HCT116 (cell line): ENCODE results near the gene SUN3. TPM values are rescaled to one million over a fixed set of nuclear protein-coding genes. Genes with fewer than 3 reads are reported as not detected.

Experiments
- ATAC-seq: fragments of 200-7000 bp; cut with Tn5 transposase; 2 replicates; pipeline ENCODE4 v1.9.1; 2020; ENCODE audit warnings: mild to moderate bottlenecking, moderate library complexity
- BruUV-seq: library from RNA; stranded (reverse); fragments of 400-500 nt; replicated peaks from 2 replicates; lab custom pipeline; 2021; lab: Mats Ljungman, UMichigan
- CTCF ChIA-PET: fragments of 300-600 bp; sonication (Branson Sonifier 250); formaldehyde crosslinking; loops from one replicate; lab custom pipeline; 2021; ENCODE audit warnings: antibody characterized with exemption; lab: Charles Lee
- POLR2A ChIA-PET: fragments of 300-600, 350-600 bp; sonication (Branson Sonifier 250); formaldehyde crosslinking; loops from one replicate; lab custom pipeline; 2021; ENCODE audit warnings: antibody characterized with exemption; lab: Charles Lee
- RAD21 ChIA-PET, 2 experiments: fragments of 300-600 bp; sonication (Branson Sonifier 250); formaldehyde crosslinking; loops; one replicate each; lab custom pipeline; 2023; ENCODE audit warnings: low total read pairs in 2 of 2; ENCODE audit not compliant: uncharacterized antibody in 2 of 2, unreplicated experiment in 2 of 2, low non-redundant PET in 1 of 2; lab: Charles Lee
- DNase-seq: peaks from one replicate; pipeline ENCODE4 v3.0.0-alpha.2; 2010; ENCODE audit warnings: low read depth, low spot score
- H2AFZ ChIP-seq: fragments of 200-600 bp; shearing (Covaris generic), sonication (generic); 2 replicates; pipeline ENCODE4 v1.6.1; 2017; ENCODE audit warnings: low read depth, mixed run types, mixed read lengths, antibody characterized with exemption, low read length; ENCODE audit not compliant: poor library complexity, severe bottlenecking
- H3K27ac ChIP-seq: 2 replicates; pipeline ENCODE4 v1.5.1; 2012; ENCODE audit warnings: low read depth, low read length
- H3K27me3 ChIP-seq: fragments of 200-600 bp; sonication (generic); 2 replicates; pipeline ENCODE4 v1.6.1; 2016; ENCODE audit warnings: mixed run types, low read length, mixed read lengths; ENCODE audit not compliant: insufficient read depth
- H3K36me3 ChIP-seq, 2 experiments: fragments of 200-500 bp in 1 of 2; fragments of 200-600 bp in 1 of 2; sonication (Bioruptor generic) in 1 of 2; sonication (generic) in 1 of 2; 2 replicates each; pipeline versions ENCODE4 v1.5.1 to v1.6.1; 2014 to 2016; ENCODE audit warnings: low read length in 2 of 2, inconsistent platforms in 1 of 2, mixed read lengths in 1 of 2, mixed run types in 1 of 2; ENCODE audit not compliant: insufficient read depth in 2 of 2, control insufficient read depth in 1 of 2
- H3K4me1 ChIP-seq, 2 experiments: fragments of 200-600 bp in 1 of 2; sonication (generic) in 1 of 2; 2 replicates each; pipeline versions ENCODE4 v1.5.1 to v1.6.1; 2012 to 2017; ENCODE audit warnings: low read length in 2 of 2, inconsistent platforms in 1 of 2, mild to moderate bottlenecking in 1 of 2, mixed read lengths in 1 of 2, mixed run types in 1 of 2, moderate library complexity in 1 of 2; ENCODE audit not compliant: insufficient read depth in 2 of 2, control insufficient read depth in 1 of 2
- H3K4me2 ChIP-seq: fragments of 200-600 bp; sonication (generic); 2 replicates; pipeline ENCODE4 v1.6.1; 2017; ENCODE audit warnings: mixed run types, low read length, mixed read lengths
- H3K4me3 ChIP-seq, 2 experiments: fragments of 200-600 bp in 1 of 2; sonication (generic) in 1 of 2; replicated peaks in 1 of 2; 2 replicates each; pipeline ENCODE4 v1.5.1; 2011 to 2016; ENCODE audit warnings: low read length in 2 of 2, control low read depth in 1 of 2, low read depth in 1 of 2, mild to moderate bottlenecking in 1 of 2, mixed read lengths in 1 of 2, mixed run types in 1 of 2
- H3K79me2 ChIP-seq: fragments of 200-600 bp; sonication (generic); 2 replicates; pipeline ENCODE4 v1.6.1; 2017; ENCODE audit warnings: mild to moderate bottlenecking, mixed run types, low read length, moderate library complexity, mixed read lengths; ENCODE audit not compliant: insufficient read depth
- H3K9ac ChIP-seq: fragments of 200-600 bp; sonication (generic); 2 replicates; pipeline ENCODE4 v1.6.1; 2016; ENCODE audit warnings: low read length, mixed read lengths
- H3K9me2 ChIP-seq: fragments of 200-600 bp; sonication (generic), shearing (Covaris generic); 2 replicates; pipeline ENCODE4 v1.6.1; 2017; ENCODE audit warnings: mixed run types, mild to moderate bottlenecking, moderate library complexity; ENCODE audit not compliant: insufficient read depth
- H3K9me3 ChIP-seq, 2 experiments: fragments of 200-500 bp in 1 of 2; fragments of 200-600 bp in 1 of 2; sonication (Bioruptor generic) in 1 of 2; sonication (generic) in 1 of 2; 2 replicates each; pipeline ENCODE4 v1.6.1; 2014 to 2017; ENCODE audit warnings: low read length in 2 of 2, mixed read lengths in 2 of 2, inconsistent platforms in 1 of 2, low read depth in 1 of 2, mild to moderate bottlenecking in 1 of 2, mixed run types in 1 of 2, moderate library complexity in 1 of 2; ENCODE audit not compliant: control insufficient read depth in 1 of 2, insufficient read depth in 1 of 2
- H4K20me1 ChIP-seq: fragments of 200-600 bp; sonication (generic), shearing (Covaris generic); 2 replicates; pipeline ENCODE4 v1.6.1; 2017; ENCODE audit warnings: mixed run types, mild to moderate bottlenecking, moderate library complexity; ENCODE audit not compliant: insufficient read depth
- CTCF ChIP-seq, 3 experiments: fragments of 200-600 bp in 1 of 3; sonication (generic) in 1 of 3; IDR thresholded peaks in 2 of 3; conservative IDR thresholded peaks in 1 of 3; 2 replicates each; pipeline ENCODE4 v1.5.1; 2012 to 2017; ENCODE audit warnings: low read depth in 2 of 3, low read length in 2 of 3, antibody characterized with exemption in 1 of 3, borderline replicate concordance in 1 of 3, control low read depth in 1 of 3, mild to moderate bottlenecking in 1 of 3, mixed read lengths in 1 of 3, mixed run types in 1 of 3, moderate library complexity in 1 of 3; ENCODE audit not compliant: insufficient read depth in 1 of 3
- EGR1 ChIP-seq: IDR thresholded peaks from 2 replicates; pipeline ENCODE4 v1.6.1; 2012; ENCODE audit warnings: low read depth
- ELF1 ChIP-seq: IDR thresholded peaks from 2 replicates; pipeline ENCODE4 v1.6.1; 2012; ENCODE audit warnings: low read depth, borderline replicate concordance
- EZH2phosphoT487 ChIP-seq: fragments of 200-600 bp; IDR thresholded peaks from 2 replicates; pipeline ENCODE4 v1.6.1; 2018; ENCODE audit warnings: antibody characterized with exemption, borderline replicate concordance
- FOSL1 ChIP-seq: IDR thresholded peaks from 2 replicates; pipeline ENCODE4 v1.6.1; 2012; ENCODE audit warnings: low read depth
- JUND ChIP-seq: IDR thresholded peaks from 2 replicates; pipeline ENCODE4 v1.6.1; 2012
- MAX ChIP-seq: IDR thresholded peaks from 2 replicates; pipeline ENCODE4 v1.6.1; 2012
- POLR2A ChIP-seq: IDR thresholded peaks from 2 replicates; pipeline ENCODE4 v1.7.0; 2011; ENCODE audit warnings: borderline replicate concordance; ENCODE audit not compliant: insufficient read depth, insufficient read length; ENCODE audit errors: extremely low read depth
- POLR2AphosphoS5 ChIP-seq: IDR thresholded peaks from 2 replicates; pipeline ENCODE4 v1.6.1; 2011; ENCODE audit warnings: mild to moderate bottlenecking, low read depth, low read length, moderate library complexity
- RAD21 ChIP-seq: IDR thresholded peaks from 2 replicates; pipeline ENCODE4 v1.6.1; 2012; ENCODE audit warnings: low read depth, mild to moderate bottlenecking
- REST ChIP-seq: IDR thresholded peaks from 2 replicates; pipeline ENCODE4 v1.6.1; 2012; ENCODE audit warnings: low read depth
- SIN3A ChIP-seq: IDR thresholded peaks from 2 replicates; pipeline ENCODE4 v1.6.1; 2012; ENCODE audit warnings: low read depth
- SP1 ChIP-seq: IDR thresholded peaks from 2 replicates; pipeline ENCODE4 v1.6.1; 2012; ENCODE audit warnings: low read depth
- SRF ChIP-seq: IDR thresholded peaks from 2 replicates; pipeline ENCODE4 v1.6.1; 2012; ENCODE audit warnings: low read depth
- TCF7L2 ChIP-seq: IDR thresholded peaks from 2 replicates; pipeline ENCODE4 v1.7.0; 2011; ENCODE audit warnings: borderline replicate concordance, inconsistent platforms; ENCODE audit not compliant: insufficient read depth, insufficient read length; ENCODE audit errors: extremely low read depth
- YY1 ChIP-seq: IDR thresholded peaks from 2 replicates; pipeline ENCODE4 v1.6.1; 2011; ENCODE audit warnings: low read length, low read depth, moderate library complexity, mild to moderate bottlenecking; ENCODE audit not compliant: insufficient replicate concordance; ENCODE audit errors: extremely low read depth
- ZBTB33 ChIP-seq: IDR thresholded peaks from 2 replicates; pipeline ENCODE4 v1.6.1; 2011; ENCODE audit warnings: mild to moderate bottlenecking, low read length, moderate library complexity; ENCODE audit not compliant: insufficient replicate concordance; ENCODE audit errors: extremely low read depth
- ZFX ChIP-seq: fragments of 450-650 bp; IDR thresholded peaks from 2 replicates; pipeline ENCODE4 v1.6.1; 2017
- intact Hi-C: fragments of 100-400 bp; cut with micrococcal nuclease; formaldehyde crosslinking; loops from 2 replicates; pipeline ENCODE4 v1.10.0; 2022
- total RNA-seq: library from RNA; stranded (reverse); gene quantifications from one replicate; pipeline ENCODE4 v1.2.1, GENCODE V29; 2021; ENCODE audit not compliant: unreplicated experiment

SUN3 gene
- total RNA-seq, 1 experiment from 2014 or later, result 4.5 TPM

- no peak overlapping the region for H3K27ac ChIP-seq
- intact Hi-C loops, result loop anchor here (10.0 kb wide), 1 partner anchor 1908 kb away; no protein-coding TSS in a partner anchor
Measured at GRCh38 chr7:47946581-47947354, 82.1 kb downstream of the SUN3 start.

More at GRCh38 chr7:47946581-47947354, 82.1 kb downstream of the SUN3 start:
- POLR2A ChIA-PET, result no interaction called here
- ATAC-seq, result no peak
- RAD21 ChIA-PET, result no interaction called here
- H2AFZ ChIP-seq, result no peak overlapping the region
- no peak overlapping the region for H3K9ac ChIP-seq
- no peaks in the 10 kb centered on the region for H4K20me1 ChIP-seq
- no peak overlapping the region for H3K4me2 ChIP-seq
- no peaks in the 10 kb centered on the region for H3K79me2 ChIP-seq
- H3K9me3 ChIP-seq, result no peaks in the 10 kb centered on the region
- CTCF ChIA-PET, result interaction anchor here (0.6 kb wide), 1 partner anchor 54 kb away, joined by 6 read pairs; no protein-coding TSS in a partner anchor
- no TSS peak for BruUV-seq
- no peaks in the 10 kb centered on the region for H3K36me3 ChIP-seq
- no peak overlapping the region for H3K4me3 ChIP-seq
- peaks cover 0 to 3% of the 10 kb centered on the region in 2 experiments; a peak in 2 of 4 replicates for H3K4me1 ChIP-seq
- no peak for DNase-seq
- no peaks in the 10 kb centered on the region for H3K27me3 ChIP-seq
- TF ChIP-seq ELF1, result no peak
- no peak for TF ChIP-seq EGR1
- TF ChIP-seq POLR2AphosphoS5, result no peak
- TF ChIP-seq RAD21, result no peak
- no peak for TF ChIP-seq SIN3A
- no peak for TF ChIP-seq ZBTB33
- no peak for TF ChIP-seq POLR2A
- TF ChIP-seq MAX, result no peak
- no peak for TF ChIP-seq EZH2phosphoT487
- no peak for TF ChIP-seq CTCF (IDR thresholded peaks at IDR 0.05 in 2 of 3, conservative IDR thresholded peaks at IDR 0.05 in 1 of 3; ENCODE audit: borderline replicate concordance in 1 of 3, insufficient read depth in 1 of 3, low read depth in 2 of 3, low read length in 2 of 3)
- no peak for TF ChIP-seq SRF
- TF ChIP-seq JUND, result no peak
- no peak for TF ChIP-seq SP1
- no peak for TF ChIP-seq TCF7L2
- no peak for TF ChIP-seq FOSL1
- TF ChIP-seq REST, result no peak
- no peak for TF ChIP-seq ZFX
- TF ChIP-seq YY1, result no peak
- H3K9me2 ChIP-seq, result no peaks in the 10 kb centered on the region
